IPS-NIHi7 (cell line): ENCODE results near the gene ST7L.
"Not testable (repeated sequence)": the region's sequence is repeated elsewhere in the genome, so short reads cannot be mapped to it uniquely, and the experiment has no call there.

Source experiments
- DNase-seq: peaks from one replicate; pipeline ENCODE4 v3.0.0; 2012; ENCODE audit warnings: mixed read lengths; ENCODE audit errors: extremely low spot score

Gene ST7L

GRCh38 chr1:112618721-112619517 lies at the start of gene ST7L:
Gene ST7L, minus strand, starts transcription at chr1:112619141. Its CDS starts 28 bp downstream, at chr1:112619113.
- peak; percentile 82 for DNase-seq

DNA sequence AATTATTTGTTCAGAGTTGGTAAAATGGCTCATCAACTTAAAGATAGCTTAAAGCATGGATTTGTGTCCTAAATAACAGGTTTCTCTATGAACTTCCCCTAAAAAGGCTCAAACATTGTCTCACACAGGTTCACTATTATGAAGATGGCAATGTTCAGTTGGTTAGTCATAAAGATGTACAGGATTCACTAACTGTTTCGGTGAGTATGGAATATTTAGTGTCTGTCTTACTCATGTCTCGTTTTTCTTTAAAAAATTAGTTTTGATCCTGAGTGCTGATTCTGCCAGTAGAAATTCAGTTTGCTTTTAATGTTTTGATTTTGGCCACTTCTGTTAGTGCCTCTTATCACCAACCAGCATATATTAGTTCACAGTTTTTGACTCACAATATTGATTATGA lies 48.0 kb upstream of the ST7L start:
- no peak for DNase-seq

GRCh38 chr1:112665857-112666256 lies 46.9 kb upstream of the ST7L start:
- no peak for DNase-seq

GRCh38 chr1:112651205-112651604 lies 32.3 kb upstream of the ST7L start:
- no peak for DNase-seq

GRCh38 chr1:112646225-112646624 lies 27.3 kb upstream of the ST7L start:
- DNase-seq = no peak

DNA sequence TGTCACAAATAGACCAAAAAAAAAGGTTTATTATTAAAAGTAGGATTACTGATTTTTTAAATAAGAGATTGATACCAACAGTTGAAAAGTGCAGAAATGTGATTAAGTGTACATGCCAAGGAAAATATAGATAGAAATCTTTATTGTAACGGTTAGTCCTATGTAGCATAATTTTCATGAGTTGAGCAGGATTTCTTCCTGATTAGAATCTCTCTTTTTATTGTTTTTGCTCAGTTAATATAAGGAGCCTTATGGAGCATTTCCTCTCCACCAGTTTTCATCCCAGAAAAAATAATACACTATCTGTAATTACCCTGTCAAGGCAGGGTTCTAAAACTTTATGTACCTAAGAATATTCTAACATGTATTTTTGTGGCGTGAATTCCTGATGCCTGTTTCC lies 24.1 kb upstream of the ST7L start:
- no peak for DNase-seq

- DNase-seq = not testable (repeated sequence)
Measured at GRCh38 chr1:112640437-112640836, 21.5 kb upstream of the ST7L start.

- DNase-seq = no peak
Measured at GRCh38 chr1:112638110-112638428, 19.1 kb upstream of the ST7L start.

DNA sequence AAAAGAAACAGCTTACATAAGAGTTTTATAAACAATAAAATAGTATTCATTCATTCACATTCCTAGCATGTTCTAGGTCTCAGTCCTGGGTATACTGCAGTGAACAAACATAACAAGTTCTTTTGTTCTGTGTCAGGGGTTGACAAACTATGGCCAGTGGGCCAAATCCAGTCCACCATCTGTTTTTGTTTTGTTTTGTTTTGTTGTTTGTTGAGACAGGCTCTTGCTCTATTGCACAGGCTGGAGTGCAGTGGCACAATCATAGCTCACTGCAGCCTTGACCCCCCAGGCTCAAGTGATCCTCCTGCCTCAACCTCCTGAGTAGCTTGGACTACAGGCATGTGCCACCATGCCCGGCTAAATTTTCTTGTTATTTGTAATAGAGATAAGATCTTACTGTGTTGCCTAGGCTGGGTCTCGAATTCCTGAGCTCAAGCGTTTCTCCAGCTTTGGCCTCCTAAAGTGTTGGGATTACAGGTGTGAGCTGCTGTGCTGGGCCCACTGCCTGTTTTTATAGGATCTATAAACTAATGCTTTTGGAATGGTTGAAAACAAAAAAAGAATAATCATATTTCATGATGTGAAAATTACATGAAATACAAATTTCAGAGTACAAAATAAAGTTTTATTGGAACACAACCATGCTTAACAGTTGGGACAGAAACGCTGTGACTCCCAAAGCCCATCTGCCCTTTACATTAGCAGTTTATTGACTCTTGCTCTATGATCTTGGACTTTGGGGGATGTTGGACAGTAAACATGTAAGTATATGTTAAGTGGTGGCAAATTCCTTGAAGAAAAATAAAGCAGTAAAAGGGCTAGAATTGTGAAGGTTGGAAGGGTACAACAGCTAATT lies 18.5 kb upstream of the ST7L start:
- DNase-seq = no peak

GRCh38 chr1:112636597-112637253 lies 17.8 kb upstream of the ST7L start:
- no peak for DNase-seq

GRCh38 chr1:112636056-112636455 lies 17.1 kb upstream of the ST7L start:
- DNase-seq = no peak

- DNase-seq = no peak
Measured at GRCh38 chr1:112634367-112634766, 15.4 kb upstream of the ST7L start.

DNA sequence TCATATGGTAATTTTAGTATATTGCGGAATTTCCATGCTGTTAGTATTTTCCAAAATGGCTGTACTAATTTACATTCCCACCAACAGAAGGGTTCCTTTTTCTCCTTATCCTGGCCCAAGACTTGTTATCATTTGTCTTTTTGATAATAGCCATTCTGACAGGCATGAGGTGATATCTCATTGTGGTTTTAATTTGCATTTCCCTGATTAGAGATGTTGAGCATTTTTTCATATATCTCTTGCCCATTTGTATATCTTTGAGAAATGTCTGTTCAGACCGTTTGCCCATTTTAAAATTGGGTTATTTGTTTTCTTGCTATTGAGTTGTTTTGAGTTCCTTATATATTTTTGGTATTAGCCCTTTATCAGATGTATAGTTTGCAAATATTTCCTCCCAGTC lies 14.7 kb upstream of the ST7L start:
- DNase-seq = no peak

GRCh38 chr1:112629256-112629655 lies 10.3 kb upstream of the ST7L start:
- DNase-seq = no peak

GRCh38 chr1:112628516-112628915 lies 9.6 kb upstream of the ST7L start:
- DNase-seq = no peak

DNA sequence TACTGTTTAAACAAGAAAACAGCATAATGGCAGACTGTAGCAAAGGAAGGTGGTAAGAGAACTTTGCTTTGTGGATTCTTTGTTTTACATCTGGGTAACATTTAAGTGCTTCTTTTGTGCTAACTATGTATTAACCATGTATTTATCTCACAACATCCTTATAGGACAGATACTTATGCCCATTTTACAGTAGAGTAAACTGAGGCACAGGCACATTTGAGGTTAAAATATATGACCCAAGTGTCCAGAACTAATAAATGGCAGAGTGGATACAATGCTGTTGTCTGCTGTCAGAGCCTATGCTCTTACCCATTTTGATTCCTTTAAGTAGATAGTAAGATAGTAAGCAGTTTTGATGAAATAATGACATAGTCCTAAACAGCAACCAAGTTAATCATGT lies 7.9 kb upstream of the ST7L start:
- DNase-seq = no peak

GRCh38 chr1:112626193-112626592 lies 7.3 kb upstream of the ST7L start:
- no peak for DNase-seq

- no peak for DNase-seq
Measured at GRCh38 chr1:112625696-112626095, 6.8 kb upstream of the ST7L start.

DNA sequence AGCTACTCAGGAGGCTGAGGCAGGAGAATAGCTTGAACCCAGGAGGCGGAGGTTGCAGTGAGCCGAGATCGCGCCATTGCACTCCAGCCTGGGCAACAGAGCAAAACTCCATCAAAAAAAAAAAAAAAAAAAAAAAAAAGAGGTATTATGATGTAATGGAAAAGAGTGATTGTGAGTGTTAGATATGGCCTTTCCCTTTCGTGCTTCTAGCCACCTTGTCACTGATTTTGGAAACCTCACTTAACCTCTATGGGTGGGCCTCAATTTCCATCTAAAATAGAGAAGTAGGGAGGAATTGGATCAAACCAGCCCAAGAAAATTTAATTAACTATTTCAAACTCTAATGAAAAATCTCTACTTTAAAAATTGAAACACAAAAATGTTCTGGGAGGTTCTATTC lies 5.6 kb upstream of the ST7L start:
- not testable (repeated sequence) for DNase-seq

GRCh38 chr1:112620377-112620695 lies 1.4 kb upstream of the ST7L start:
- DNase-seq = no peak

DNA sequence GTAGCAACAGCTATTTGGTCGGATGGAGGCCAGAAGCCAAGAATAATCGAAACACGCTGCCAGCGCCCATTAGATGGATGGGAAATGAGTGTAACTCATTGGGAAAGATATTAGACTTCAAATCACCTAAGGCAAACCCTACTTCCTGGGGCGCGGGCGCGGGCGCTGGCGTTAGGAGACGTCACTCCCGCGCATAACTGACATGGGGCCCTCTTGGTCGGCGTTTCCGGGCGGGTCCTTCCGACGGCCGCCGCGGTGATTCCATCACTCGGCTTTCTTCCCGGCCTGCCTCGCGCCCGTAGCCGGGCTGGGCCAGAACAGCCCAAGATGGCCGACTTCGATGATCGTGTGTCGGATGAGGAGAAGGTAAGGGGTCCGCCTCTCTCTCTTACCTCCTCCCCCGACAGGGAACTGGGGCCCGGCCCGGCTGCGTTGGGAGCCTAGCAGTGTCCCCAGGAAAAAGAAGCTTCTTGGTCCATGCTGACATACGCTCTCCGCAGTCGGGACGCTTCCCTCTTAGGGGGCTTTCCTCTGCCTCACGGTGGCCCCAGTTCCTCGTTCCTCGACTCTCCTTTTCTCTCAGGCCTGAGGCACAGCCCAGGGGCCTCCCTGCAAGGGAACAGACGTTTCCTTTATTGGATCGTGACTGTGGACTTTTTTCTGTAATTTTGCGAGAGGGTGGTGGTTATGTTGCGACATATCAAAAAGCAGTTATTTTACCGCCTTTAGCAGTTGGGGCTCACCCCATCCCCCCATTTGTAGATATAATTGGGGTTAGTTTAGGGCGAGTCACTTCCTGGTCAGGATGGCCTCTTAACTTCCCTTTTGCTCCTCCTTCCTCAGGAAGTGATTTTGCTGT lies 806 bp upstream of the ST7L start, which contains the start of gene CAPZA1:
Gene CAPZA1 (plus strand): TSS at position 315 of the 859 bp plus-strand sequence. CDS start 13 bp downstream, at position 328.
- peak; percentile 95 for DNase-seq
